Dermis microvascular lymphatic vessel endothelial cell (primary cell): ENCODE results near the gene PLA2G6. TPM values are rescaled to one million over a fixed set of nuclear protein-coding genes. Genes with fewer than 3 reads are reported as not detected.
A peak's percentile ranks its signal among the peaks of the same experiment; 100 is the strongest.
"Not testable (repeated sequence)": the region's sequence is repeated elsewhere in the genome, so short reads cannot be mapped to it uniquely, and the experiment has no call there.

Experiments
- DNase-seq, 2 donors: peaks; one replicate each; pipeline versions ENCODE4 v3.0.0 to v3.0.0-alpha.2; 2010; ENCODE audit warnings: low read depth in 2 of 2
- total RNA-seq: library from RNA; depleted of rRNA; stranded (reverse); fragments of >200 nt; gene quantifications from 2 replicates; pipeline ENCODE4 v1.2.1, GENCODE V29; 2014

The PLA2G6 gene
- total RNA-seq, 1 donor from 2014 or later = 1.5 TPM

DNA sequence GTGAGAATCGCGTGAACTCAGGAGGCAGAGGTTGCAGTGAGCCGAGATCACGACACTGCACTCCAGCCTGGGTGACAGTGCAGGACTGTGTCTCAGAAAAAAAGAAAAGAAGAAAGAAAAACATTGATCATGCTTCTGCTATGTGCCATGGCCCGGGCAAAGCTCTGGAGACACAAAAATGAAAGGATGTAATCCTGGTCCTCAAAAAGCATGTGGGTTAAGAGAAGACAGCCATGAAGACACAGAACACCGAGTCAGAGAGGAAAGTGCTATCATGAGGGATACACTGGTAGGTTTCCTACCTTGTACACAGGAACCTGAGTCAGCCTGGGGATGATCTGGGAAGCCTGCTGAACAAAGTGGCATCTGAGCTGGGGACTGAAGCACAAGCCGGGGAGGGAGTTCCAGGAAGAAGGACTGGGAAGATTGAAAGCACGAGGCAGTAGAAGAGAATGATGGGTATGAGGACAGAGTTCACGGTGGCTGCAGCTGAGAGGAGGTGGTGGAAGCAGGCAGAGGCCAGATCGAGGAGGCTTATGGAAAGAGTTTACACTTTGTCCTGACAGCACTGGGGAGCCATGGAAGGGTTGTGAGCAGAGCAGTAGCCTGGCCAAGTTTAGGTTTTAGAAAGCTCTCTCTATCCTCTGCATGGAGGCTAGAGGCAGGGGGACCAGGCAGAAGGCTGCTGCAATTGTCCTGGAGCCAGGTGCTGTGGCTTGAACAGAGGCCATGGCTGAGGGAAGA is 10.3 kb upstream of the PLA2G6 start:
- no peak for DNase-seq

DNA sequence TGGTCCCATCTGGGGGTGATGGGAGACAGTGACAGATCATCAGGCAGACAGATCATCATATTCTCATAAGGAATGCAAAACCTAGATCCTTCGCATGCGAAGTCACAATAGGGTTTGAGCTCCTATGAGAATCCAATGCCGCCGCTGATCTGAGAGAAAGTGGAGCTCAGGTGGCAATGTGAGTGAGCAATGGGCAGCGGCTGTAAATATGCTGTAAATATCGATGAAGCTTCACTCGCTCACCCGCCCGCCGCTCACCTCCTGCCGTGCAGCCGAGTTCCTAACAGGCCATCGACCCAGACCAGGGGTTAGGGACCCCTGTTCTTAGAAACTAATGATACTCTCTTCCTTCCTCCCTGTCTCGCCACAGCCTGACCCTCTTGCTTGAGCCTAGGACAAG is 9.4 kb upstream of the PLA2G6 start:
- DNase-seq = no peak

DNA sequence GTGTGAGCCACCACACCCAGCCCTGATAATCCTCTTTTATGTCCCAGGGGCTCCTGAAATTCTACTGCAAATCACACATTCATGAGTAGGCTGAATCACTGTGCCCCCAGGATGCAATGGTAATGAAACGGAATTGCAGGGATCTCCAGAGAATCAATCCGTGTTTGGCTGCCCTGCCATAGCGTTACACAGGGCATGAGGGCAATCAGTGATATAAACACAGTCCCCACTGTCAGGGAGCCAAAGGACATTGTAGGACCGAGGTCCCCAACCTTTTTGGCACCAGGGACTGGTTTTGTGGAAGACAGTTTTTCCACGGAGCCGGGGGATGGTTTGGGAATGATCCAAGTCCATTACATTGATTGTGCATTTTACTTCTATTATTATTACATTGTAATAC is 9.0 kb upstream of the PLA2G6 start:
- no peak for DNase-seq

DNA sequence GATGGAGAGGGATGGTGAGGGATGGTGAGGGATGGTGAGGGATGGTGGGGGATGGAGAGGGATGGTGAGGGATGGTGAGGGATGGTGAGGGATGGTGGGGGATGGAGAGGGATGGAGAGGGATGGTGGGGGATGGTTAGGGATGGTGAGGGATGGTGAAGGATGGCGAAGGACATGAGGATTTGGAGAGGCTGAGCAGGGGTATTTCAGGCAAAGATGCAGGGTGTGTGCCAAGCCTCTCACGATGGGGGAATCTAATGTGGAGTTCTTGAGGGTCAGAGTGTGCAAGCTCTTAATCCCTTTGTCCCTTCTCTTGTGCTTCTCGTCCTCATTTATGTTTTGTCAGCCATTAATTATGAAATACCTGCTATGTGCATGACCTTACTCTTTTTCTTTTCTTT is 7.5 kb upstream of the PLA2G6 start:
- DNase-seq = no peak

DNA sequence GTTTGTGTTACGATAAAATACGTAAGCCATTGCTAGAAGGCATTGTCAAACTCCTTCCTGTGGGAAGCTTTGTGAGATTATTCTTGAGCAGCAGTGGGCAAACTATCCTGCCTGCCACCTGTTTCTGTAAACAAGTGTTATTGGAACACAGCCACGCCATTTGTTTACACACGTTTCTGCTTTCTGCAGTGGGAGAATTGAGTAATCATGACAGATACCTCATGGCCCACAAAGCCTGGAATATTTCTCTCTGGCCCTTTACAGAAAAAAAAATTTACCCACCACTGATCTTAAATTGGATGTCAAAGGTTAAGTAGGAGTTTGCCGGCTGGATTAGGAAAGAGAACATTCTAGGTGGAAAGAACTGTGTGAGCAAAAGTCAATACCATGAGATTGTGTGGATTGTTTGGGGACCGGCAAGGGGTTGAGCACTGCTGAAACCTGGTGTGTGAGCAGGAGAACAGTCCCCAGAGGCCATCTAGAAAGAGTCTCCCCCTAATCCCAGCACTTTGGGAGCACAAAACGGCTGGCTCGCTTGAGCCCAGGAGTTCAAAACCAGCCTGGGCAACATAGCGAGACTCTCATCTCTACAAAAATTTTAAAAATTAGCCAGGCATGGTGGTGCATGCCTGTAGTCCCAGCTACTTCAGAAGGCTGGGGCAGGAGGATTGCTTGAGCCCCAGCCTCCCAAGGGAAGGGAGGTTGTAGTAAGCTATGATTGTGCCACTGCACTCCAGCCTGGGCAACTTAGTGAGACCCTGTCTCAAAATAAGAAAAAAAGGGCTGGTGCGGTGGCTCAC is 6.0 kb upstream of the PLA2G6 start:
- DNase-seq = peak; percentile 86 to 91

DNA sequence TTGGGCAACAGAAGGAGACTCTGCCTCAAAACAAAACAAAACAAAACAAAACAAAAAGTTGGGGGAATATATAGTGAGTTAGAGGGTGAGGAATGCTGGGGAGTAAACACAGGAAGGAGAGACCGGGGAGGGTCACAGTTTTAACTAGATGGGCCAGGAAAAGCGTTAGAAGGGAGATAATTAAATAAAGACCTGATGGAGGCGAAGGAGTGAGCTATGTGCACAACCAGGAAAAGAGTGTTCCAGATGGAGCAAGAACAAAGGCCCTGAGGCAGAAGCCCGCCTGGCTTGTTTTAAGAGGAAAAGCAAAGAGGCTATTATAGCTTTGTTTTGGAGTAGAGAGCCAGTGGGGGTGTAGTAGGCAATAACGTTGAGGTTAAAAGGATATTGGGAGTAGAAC is 4.8 kb upstream of the PLA2G6 start:
- peak in 1 of 2 donors; percentile 51 for DNase-seq

DNA sequence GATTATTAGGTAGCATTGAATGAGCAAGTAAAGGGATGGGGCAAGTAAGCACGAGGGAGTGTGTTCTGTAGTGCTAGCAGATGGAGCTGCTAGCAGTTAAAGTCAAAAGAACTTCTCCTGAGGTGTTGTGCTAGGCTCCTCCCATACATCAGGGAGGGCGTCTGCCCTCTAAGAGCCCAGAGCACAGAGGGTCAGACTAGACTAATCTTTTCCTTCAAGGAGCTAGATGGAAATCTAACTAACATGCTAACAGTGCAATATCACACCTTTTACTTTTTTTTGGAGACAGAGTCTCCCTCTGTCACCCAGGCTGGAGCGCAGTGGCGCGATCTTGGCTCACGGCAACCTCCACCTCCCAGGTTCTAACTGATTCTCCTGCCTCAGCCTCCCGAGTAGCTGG is 3.2 kb upstream of the PLA2G6 start:
- DNase-seq = no peak

DNA sequence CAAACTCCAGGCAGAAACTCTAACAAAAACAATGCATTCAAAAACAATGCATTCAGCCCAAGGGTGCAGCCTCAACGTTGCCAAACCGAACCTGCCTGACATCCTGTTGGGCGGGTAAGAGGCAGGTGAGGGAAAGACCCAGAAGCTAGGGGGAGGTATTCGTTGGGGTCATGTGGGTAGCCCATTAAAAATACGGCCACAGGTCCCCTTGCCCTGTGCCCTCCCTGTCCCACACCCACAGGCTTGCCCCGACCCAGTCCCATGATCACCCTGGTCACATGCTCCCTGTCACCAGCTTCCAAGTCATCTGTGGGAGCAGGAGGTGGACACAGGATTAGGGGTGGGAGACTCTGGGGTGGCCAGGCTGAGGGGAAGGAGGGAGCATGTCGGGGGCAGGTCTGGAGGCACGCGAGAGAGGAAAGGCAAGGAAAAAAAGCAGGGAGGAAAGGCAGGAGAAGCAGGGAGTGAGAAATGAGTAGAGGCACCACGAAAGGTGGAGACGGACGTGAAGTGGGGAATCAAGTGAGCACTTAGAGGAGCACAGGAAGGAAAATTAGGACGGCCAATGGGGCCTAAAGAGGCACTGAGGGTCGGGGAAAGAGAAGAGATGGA is 683 bp downstream of the PLA2G6 start:
- DNase-seq = peak in 1 of 2 donors; percentile 65

DNA sequence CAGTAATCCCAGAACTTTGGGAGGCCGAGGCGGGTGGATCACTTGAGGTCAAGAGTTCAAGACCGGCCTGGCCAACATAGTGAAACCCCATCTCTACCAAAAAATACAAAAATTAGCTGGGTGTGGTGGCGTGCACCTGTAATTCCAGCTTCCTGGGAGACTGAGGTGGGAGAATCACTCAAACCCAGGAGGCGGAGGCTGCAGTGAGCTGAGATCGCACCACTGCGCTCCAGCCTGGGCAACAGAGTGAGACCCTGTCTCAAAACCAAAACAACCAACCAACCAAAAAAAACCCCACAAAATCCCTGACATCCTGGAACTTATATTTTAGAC is 3.1 kb downstream of the PLA2G6 start:
- DNase-seq = not testable (repeated sequence)

DNA sequence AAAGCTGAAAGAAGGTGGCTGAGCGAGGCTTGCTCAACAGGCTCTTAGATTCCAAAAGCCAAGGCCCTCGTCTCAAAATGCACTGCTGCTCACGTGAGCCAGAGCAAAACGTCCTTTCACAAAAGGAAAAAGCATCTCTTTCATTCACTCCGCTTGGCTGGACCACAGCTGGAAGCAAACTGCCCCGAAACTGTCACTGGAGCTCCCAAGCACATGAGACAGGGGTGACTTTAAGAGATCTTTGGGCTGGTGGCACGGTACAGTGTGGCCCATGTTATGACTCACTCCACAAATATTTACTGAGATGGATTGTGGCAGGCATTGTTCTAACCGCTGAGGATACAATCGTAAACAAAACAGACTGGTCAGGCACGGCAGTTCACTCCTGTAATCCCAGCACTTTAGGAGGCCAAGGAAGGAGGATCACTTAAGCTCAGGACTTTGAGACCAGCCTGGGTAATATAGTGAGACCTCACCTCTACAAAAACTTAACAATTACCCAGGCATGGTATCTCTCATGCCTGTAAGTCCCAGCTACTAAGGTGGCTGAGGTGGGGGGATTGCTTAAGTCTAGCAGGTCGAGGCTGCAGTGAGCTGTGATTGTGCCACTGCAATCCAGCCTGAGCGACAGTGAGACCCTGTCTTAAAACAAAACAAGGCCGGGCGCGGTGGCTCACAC is 3.6 kb downstream of the PLA2G6 start:
- peak; percentile 87 to 93 for DNase-seq

DNA sequence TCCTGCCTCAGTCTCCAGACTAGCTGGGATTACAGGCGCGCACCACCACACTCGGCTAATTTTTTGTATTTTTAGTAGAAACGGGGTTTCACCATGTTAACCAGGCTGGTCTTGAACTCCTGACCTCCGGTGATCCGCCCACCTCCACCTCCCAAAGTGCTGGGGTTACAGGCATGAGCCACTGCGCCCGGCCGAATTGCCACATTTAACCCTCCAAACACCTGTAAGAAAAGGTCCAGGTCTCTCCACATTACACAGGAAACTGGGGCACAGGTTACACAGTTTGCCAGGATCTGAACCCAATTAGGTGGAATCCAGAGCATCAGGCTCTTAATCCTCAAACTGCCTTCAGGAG is 4.1 kb downstream of the PLA2G6 start:
- DNase-seq = not testable (repeated sequence)

DNA sequence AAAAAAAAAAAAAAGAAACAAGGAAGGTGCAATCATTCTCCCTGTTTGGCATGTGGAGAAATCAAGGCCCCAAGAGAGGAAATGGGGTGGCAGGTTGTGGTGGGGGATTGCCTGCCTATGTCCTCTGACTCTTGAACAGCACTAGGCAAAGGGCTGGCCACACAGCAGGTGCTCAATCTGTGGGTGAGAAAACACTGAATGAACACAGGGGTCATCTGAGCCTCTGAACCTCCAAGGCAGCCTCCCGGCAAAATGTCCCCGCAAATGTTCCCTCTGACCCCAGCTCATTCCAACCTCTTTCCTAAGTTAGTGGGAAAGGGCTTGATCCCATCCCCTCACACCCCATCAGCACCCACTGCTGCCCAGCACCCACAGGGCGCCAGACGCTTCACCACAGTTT is 4.6 kb downstream of the PLA2G6 start:
- no peak for DNase-seq

DNA sequence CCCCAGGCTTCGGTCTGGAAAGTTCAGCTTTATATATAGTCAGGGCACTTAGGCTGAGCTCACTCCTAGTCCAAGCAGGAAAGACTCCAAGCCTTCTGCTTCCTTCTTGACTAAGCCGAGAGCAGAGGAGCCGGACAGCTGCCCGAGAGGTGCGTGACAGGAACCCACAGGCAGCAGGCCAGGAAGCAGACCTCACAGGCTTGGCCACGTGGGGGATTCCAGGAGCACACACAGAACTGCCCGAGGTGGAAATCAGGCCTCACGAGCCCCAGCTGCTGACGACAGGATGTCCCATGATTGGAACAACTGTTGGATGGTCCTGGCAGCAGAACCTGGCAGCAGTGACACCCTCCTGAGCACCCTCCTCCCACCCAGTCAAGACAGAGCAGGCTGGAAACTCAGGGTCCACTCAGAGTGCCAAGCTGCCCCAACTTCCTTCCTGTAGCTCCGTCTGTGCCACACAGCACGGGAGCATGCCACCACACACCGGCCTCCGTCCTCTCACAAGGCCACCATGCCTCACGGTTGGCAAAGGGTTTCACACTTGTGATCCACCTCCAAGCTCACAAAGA is 5.4 kb downstream of the PLA2G6 start:
- DNase-seq = peak; percentile 99 to 100

DNA sequence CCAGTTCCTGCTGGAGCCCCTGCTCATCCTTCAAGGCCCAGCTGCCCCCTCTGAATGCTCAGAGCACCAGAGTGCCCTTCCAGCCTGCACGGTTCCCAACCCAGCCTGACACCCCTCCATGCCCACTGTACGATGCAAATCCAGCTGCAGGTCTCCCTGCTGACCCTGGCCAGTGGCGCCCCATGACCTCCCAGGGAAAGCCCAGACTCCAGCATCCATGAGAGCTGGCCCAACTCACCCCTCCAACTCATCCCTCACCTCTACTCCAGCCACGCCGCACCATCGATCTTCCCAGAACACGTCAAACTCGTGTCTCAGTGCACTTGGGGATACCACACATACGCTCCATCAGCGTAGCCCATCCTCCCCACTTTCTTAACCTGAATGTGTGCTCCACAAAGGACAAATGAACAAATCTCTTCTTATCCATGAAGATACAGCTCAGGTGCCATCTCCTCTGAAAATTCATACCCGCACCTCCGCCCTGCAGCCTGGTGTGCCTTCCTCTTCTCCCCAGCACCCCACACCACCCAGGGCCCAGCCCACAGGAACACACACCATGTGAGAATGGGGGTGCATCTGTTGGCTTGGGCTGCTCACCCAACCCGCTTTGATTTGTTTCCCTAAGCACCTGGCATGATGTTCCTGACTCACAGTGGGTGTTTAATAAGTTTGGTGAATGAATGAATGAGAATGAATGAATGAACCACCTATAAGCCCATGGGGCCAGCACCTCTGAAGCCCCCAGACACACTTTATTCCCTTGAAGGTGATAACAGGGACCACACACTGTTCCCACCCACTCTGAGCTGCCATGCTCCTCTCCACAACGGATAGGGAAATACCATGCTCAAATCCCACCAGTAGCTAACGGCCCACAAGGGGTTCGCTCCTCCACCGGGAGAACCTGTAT is 6.2 kb downstream of the PLA2G6 start:
- DNase-seq = peak in 1 of 2 donors; percentile 26

DNA sequence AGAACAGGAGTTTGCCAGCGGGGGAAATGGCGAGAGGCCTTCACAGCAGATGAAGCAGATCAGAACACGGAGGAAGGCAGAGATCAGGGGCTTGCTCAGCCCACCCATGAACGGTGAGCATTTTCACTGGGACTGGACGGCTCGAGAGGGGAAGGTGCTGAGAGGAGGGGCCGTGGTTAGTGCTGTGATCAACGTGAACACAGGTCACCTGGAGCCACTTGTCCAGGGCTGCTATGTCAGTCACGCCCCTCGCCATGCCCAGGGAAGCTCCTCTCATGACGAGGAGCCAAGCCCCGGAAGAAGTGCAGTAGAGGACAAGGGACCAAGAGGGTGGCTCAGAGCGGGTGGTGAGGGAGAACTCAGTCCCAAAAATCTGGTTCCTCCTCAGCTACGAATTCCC is 7.0 kb downstream of the PLA2G6 start:
- DNase-seq = no peak

DNA sequence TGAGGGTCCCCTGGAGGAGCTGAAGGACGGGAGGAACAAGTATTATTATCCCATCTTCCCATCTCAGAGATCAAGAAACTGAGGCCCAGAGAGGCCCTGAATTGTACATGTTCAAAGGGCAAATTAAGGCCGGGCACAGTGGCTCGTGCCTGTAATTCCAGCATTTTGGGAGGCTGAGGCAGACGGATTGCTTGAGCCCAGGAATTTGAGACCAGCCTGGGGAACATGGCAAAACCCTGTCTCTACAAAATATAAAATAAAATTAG is 8.1 kb downstream of the PLA2G6 start:
- no peak for DNase-seq

DNA sequence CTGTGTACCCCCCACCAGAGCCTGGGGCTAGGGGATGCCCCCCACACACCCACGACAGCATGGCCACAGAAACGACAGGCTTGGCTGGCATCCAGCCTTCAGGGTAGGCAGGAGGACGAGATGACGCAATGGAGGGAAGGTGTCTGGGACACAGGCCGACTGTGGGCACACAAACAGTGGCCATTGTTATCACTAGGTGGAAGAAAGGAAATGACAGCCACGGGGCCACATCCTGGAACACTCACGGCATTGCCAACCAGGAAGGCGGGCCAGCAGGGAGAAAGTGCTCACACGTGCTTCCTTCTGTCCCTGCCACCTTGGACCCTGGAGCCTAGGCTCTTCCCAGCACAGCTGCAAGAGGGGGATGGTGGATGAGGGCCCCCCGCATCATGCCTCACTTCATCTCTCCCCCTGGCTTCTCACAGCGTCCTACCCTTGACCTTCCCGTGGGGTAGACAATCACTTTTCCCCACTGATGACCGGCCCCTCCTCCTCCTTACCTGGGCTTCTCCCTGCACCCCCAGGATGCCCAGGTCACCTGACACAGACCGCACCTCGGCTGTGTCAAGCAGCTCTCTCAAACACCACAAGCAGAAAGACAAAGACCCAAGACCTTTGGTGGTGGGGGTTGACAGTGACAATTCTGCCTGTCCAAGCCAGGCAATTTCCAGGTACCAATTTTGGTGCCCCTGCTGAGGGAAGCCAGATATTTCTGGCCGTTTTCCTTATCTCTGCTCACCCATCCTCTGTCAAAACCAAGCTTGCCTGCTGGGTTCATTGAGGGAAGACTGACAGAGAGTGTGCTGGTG is 8.6 kb downstream of the PLA2G6 start:
- peak; percentile 99 for DNase-seq

DNA sequence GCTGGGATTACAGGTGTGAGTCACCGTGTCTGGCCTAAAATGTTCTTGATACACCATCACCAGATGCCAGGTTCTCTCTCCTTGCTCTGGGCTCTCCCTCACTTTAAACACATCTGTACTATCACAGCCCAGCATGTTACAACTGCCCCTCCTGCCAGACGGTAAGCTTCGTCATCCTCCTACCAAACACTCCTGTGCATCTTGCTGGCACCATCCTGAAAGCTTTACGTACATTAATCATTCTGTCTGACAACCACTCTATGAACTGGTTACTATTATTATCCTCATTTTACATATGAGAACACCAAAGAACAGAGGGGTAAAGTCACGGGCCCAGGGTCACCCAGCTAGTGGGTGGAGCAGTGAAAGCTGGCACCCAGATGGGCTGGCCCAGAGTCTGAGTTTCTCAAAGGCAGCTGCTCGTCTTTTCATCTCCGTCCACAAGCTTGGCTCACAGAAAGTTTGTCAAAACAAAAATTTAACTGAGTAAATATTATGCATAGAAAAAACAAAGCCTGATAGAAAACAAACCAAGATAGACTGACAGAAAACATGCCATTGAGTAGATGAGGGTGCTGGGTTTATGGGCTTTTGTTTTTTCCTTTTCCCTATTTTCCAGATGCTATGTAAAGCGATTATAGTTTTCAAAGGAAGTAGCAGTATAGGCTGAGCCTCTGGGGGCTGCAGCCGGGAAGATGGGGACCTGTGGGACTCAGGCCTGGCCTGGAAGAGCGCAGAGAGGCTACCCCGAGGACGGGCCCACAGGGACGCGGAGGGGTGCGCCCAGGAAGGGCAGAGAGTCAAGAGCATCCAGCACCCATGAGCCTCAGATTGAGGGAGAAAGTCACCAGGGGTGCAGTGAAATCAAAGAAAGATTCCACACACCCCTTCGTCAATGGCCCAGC is 9.5 kb downstream of the PLA2G6 start:
- DNase-seq = peak in 1 of 2 donors; percentile 79

DNA sequence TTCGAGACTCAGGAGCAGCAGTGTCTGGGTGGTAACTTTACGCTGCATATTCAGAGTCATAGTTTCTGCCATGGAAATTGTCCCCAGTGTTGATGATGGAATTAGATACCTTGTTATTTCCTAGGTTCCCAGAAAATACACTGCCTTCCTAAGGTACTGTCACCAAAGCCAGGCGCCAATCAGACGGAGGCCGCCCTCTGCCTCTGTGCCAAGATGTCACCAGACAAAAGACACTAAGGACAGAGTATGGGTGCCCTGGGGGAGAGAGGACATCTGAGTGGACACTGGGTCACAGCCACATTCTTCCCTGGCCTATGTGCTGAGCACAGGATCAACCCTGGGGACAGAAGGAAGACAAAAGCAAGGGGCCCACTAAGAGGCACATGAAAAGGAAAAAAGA is 11.2 kb downstream of the PLA2G6 start:
- no peak for DNase-seq
